GM21381 (cell line): Measurements from ENCODE around the gene DPH6.
"Not testable (repeated sequence)": the region's sequence is repeated elsewhere in the genome, so short reads cannot be mapped to it uniquely, and the experiment has no call there.

Source experiments
- ATAC-seq: cut with Tn5 transposase; IDR thresholded peaks from one replicate; pipeline ENCODE4 v1.9.1; 2021; ENCODE audit warnings: mild to moderate bottlenecking, moderate library complexity; ENCODE audit not compliant: unreplicated experiment

DPH6 gene, protein sequence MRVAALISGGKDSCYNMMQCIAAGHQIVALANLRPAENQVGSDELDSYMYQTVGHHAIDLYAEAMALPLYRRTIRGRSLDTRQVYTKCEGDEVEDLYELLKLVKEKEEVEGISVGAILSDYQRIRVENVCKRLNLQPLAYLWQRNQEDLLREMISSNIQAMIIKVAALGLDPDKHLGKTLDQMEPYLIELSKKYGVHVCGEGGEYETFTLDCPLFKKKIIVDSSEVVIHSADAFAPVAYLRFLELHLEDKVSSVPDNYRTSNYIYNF

DNA sequence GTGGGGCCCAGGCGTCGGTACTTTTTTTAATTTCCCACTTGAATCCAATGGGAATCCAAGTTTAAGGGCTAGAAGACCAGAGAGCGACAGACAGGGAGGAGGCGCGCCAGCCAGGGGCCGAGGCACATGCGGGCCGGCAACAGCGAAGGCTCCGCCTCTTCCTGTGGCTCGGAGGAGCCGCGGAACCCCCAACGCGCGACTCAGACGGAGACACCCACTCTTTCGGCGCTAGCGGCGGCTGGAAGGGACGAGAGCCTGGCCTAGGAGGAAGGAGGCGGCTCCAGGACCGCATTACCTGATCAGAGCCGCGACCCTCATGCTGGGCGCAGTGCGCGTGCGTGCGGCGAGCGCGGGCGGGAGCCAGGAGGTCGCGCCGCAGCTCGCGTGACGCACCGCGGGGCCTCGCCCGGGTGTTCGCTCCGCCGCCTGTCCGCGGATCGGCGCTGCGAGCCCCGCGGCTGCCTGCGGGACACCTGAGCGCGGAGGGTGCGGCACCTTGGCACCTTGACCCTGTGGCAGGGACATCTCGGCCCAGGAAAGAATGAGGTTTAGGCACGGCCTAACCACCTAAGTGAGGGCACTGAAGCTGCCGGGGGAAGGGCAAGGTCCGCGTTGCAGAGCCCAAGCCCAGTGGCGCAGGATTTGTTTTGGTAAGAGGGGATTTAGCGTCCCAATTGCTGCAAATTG, at the start of gene DPH6:
Gene DPH6, minus strand, starts transcription at position 342 of the 687 bp plus-strand sequence. Its CDS starts 24 bp downstream, at position 318.
- peak; percentile 89 for ATAC-seq

DNA sequence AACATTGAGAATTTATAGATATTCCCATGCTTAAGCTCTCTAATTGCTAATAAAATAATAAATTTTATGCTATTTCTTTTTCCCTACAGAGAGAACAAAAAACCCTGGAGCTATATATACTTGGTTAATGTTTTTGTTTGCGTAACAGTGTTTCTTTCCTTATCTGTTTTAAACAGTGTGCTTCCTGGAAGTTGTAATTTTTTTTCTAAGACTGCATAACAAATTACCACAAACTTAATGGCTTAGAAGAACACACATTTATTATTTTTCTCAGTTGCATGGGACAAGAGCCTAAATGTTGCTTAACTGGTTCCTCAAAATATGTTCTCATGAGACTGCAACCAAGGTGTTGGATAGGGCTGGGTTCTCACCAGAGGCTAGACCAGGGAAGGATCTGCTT, 49.7 kb upstream of the DPH6 start:
- no peak for ATAC-seq

DNA sequence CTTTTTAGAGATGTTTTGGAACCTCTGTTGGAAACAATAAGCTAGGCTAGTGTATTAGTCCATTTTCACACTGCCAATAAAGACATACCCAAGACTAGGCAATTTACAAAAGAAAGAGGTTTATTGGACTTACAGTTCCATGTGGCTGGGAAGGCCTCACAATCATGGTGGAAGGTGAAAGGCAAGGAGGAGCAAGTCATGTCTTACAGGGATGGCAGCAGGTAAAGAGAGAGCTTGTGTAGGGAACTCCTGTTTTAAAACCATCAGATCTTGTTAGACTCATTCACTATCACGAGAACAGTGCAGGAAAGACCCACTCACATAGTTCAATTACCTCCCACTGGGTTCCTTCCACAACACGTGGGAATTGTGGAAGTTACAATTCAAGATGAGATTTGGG, 46.0 kb upstream of the DPH6 start:
- not testable (repeated sequence) for ATAC-seq

DNA sequence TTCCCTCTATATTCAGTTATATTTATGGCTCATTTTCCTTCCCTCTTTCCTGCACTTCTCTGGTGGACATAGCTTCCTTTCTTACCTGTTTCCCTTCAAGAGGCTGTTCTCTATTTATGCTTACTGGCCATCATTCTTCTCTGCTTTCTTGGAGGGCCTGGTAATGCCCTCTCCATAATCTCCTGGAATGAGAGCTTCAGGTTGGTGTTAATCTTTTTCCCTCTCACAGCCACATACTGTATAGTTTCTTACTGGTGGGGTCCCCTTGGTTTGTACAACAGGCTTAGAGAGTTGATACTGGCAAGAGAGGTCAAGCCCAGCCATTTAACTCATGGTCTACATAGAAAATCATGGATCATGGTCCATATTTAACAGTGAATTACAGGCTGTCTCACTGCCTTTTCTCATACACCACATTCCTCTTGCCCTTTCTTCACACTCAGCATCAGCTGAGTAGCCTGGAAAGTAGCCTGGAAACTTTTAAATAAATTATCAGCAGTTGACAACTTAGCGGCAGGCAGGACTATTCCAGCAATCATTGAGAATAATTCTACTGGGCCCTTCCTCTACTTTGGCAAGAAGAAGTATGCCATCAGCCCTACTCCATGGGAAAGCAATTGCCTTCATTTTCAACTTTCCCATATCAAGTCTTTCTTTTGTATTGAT, 38.0 kb upstream of the DPH6 start:
- no peak for ATAC-seq

DNA sequence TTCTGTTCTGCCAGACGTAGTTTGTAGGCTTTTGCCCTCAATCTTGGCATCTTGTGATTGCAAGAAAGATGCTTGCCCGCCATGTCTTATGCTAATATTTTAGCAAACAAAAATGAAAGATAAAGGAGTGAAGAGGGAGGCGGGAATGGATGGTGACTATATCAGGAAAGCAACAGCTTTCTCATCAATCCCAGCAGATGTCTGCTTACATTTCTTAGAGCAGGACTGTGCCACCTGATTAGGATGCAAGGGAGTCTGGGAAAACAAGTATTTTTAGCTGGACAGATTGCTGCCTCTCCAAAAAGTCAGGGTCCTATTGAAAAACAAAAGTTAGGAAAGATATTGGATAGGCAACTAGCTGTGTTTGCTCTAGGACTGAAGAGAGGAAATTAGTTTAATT, 34.6 kb upstream of the DPH6 start:
- ATAC-seq = no peak

DNA sequence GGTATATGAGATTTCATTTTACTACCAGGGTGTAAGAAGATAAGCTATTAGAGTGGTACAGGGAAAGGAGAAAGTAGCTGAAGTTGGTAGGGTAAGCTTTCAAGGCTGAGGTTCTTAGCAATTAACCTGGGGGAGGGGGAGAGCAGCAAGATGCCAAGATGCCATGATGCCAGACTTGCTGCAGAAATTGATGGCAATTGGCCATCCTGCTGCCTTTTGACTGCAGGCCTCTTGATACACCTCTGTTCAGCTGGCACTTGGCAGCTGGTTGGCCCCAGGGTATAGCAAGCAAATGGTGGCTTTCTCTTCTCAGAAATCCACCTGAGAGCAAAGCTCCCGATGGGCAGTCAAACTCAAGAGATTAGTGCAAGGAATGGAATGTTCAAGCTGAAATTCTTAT, 21.4 kb upstream of the DPH6 start:
- no peak for ATAC-seq

DNA sequence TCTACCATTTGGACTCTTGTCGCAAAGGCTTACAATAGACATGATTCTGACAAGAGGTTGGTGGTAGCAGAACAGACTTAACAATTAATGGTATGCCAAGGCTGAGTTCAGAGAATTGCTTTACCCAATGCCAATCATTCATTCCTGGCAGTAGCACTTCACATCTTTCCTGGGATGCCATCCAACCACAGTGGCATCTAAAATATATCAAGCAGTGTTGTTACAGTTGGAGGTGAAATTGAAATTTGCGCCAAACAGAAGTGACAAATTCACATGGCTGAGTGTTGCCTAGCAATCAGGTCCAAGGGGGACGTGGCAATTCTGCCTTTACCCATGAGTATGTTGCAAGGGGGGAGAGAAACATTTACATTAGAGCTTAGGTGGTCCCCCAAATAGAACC, 21.0 kb upstream of the DPH6 start:
- no peak for ATAC-seq

DNA sequence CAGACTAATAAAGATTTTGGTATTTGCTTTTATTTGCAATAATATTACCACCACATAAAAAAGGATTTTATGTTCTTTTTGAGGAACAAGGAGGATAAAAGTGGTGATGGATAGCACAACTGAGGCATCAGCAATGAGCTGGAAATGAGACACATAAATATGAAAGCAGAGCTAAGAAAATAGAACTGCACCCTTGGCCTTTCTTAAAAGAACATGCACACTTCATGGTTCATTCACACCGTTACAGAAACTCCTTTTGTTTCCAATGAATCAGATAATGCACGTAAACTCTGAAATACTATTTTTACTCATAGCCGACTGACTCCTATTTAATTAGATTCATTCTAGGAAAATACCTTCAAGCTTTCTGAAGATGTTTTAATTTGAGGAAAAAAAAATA, 19.9 kb upstream of the DPH6 start:
- no peak for ATAC-seq

DNA sequence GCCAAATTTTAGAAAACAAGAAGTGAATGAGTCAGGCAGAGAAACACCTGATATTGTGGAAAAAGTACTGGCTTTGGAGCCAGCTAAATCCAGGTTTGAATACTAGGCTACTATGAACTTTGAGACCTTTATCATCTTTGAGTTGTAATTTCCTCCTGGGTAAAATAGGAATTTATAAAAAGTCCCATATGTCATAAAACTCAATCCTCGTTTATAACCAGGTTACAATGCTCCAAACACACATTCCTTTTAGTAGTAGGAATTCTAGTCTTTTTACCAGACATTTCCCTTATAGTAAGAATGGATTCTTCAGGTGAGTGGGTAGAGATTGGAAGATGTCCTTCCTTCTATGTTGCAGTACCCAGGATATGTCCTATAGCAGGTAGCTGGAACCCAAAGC, 16.7 kb upstream of the DPH6 start:
- ATAC-seq = no peak

DNA sequence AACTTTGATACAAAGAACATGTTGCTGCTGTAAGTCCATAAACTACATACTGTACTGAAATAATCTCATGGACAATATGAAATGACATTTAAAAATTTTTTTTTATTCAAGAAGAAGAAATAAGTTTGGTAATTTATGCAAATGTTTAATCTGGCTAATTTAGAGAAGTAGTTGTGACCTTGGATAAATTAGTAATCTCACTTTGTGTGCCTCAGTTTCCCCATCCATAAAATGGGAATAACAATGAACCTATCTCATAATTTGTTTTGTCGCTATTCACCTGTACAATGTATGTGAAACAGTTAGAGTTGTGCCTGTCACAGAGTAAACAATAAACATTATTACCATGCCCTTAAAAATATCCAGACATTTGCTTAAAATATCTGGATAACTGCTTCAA, 15.3 kb upstream of the DPH6 start:
- ATAC-seq = no peak

DNA sequence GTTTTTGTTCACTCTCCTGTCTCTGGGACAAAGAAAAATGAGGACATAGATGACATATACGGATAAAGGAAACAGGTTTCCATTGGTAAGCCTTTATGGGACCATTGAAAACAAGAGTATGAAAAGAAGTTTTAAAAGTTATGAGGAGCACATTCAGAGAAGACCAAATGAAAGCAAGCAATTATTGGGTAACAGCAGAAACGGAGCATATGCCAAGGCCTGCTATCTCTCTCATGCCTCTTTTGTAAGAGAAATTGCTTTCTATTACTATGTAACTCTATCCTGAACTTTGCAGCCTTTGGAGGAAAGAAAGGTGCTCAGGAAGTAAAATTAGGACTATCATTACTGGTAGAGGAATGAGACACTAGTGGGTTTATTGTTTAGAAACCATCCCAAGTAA, 14.9 kb upstream of the DPH6 start:
- no peak for ATAC-seq

DNA sequence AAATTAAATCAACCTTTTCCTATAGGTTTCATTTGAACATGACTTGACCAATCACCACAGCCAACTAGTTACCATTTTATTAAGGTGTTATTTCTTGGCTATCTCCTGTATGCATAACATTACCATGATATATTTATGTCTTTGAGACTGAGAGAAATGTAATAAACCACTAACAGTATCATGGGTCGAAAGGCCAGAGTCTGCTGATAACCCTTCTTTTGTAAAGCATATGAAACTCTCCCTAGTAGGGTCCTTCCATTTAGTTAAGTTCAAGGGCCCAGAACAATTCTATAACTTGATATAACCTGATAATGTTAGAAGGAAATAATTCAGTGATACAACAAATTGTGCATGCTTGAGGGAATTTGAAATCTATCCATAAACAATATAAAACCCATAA, 14.3 kb upstream of the DPH6 start:
- no peak for ATAC-seq

DNA sequence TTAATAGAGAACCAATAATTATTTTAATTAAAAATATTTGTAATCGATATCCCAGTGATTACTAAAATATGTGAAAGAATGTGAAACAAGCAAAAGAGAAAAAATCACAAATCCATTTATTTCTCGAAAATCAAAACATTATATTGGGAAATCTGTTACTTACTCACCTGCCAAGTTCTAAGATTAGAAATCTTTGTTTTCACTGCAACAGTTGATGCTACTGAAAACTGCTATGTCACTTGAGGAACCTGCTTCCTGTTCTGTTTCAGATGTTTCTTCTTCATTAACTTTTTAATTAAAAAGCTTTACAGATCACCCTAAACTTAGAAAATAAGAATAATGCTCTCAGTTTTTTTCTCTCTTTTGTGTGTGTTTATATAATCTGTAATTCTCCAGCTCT, 13.7 kb upstream of the DPH6 start:
- ATAC-seq = no peak

DNA sequence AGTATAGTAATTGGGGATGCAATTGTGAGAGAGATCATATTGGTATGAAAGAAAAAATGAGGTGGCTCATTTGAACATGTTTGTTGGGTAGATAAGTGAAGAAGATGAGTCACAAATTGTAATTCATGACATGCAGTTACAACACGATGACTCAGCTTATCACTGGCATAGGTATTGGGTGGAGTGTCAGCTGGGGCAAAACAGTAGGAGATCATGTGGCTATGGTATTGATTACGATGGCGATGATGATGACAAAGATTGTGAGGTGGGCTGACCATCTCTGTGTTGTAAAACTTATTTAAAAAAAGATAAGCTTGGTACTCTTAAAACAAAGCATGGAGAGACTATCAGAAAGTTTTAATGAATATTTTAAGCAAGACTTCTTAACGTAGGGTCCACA, 11.6 kb upstream of the DPH6 start:
- no peak for ATAC-seq

DNA sequence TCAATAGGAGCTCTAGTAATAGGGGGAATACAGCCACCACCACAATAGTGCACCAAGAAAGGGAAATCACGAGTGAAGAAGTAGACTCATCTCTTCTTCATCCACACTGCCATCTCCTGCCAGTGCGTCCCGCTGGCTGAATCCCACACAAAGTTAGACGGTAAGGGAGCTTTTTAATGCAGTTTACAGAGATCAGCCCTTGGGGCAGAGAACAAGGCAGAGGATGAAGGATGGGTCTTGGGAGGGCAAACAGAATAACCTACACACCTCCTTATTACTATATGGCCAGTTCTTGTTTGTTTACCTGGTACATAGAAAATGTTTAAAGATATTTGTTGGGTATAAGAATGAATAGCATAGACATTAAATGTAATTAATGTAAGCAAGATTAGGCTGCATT, 11.0 kb upstream of the DPH6 start:
- ATAC-seq = no peak

DNA sequence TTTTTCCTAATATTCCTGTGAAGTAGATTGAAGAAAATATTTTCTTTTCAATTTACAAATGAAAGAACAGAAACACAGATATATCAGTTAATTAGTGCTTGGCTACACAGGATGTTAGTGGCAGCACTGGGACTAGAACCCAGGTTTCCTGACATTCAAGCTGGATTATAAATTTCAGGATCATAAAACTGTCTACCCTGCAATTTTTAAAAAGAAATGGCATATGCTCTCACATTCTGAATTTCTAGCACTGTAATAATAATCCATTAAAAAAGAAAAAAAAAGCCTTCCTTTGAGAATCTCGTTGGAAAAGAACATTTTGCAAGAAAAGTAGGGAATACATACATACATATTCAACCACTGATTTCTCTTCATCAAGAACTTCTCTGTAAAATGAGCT, 9.3 kb upstream of the DPH6 start:
- ATAC-seq = no peak

DNA sequence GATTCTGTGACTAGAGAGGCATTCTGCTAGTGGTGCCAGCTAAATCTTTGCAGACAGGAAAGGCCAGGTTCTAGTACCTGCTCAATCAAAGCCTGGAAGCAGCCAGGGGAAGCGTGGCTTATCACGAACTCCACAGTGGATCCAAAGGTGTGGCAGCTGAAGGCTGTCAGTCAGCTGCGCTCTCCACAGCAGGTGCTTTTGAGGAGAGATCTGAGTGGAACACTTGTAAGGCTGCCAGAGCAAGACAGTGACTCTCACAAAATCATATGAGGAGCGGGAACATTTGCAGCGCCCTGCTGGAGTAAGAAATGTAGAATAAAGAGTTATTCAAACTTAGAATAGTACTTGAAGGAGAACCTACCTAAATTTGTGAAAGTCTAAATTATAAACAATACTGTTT, 5.0 kb upstream of the DPH6 start:
- no peak for ATAC-seq

DNA sequence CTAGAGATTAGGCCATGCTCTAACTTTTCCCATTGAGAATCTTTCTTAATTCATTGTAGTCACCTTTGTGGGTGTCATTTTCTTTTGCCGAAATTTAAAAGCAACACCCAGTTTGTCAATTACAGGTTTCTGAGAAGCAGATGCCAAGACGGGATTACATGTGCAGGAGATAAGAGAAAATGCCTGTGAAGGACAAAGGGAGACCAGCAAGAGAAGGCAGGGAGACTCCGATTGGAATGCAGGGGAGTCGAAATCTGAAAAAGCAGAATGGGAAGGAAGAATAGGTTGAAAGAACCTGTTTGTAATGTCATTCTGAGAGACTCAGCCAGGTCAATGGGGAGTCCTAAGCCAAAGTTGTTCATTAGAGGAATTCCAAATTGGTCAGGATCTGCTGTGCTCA, 3.6 kb upstream of the DPH6 start:
- ATAC-seq = no peak

DNA sequence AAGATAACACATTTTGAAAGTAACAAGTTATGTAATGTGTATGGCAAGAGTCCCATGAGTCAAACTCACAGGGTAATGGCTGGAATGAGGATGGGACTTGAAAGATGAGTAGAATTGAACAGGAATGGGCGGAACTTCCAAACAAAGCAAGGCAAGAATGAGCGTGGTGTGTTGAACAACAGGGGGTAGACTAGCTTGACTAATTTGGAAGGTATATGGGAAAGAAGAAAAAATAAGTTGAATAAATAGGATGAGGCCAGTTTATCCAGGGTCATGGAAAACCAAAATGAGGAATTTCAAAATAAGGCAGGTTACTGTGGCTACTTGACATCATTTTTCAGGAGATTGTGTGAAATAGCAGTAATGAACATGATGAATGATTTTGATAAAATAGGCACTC, 2.5 kb upstream of the DPH6 start:
- ATAC-seq = no peak

DNA sequence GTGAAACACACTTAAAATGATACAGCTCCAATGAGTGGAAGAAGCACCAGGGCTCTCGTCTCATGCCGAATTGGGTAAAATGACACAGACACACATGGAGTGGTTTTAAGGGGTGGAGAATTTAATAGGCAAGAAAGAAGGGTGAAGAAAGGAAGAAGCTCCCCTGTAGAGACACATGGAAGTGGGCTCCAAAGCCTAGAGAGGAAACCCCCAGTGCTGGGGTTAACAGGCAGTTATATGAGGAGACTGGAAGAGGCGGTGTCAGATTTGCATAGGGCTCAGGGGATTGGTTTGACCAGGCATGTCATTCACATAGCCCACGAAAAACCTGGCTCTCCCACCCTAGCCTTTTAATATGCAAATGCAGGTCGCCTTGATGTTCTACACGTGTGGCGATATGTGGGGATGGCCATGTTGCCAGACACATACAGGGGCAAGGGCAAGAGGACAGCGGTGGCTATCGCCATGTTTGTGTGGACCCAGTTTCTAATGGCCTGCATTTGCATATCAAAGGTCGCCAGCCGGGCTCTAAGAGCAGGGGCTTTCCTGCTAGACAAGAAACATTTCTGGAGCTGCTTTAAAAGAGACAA, 1.9 kb upstream of the DPH6 start:
- no peak for ATAC-seq

DNA sequence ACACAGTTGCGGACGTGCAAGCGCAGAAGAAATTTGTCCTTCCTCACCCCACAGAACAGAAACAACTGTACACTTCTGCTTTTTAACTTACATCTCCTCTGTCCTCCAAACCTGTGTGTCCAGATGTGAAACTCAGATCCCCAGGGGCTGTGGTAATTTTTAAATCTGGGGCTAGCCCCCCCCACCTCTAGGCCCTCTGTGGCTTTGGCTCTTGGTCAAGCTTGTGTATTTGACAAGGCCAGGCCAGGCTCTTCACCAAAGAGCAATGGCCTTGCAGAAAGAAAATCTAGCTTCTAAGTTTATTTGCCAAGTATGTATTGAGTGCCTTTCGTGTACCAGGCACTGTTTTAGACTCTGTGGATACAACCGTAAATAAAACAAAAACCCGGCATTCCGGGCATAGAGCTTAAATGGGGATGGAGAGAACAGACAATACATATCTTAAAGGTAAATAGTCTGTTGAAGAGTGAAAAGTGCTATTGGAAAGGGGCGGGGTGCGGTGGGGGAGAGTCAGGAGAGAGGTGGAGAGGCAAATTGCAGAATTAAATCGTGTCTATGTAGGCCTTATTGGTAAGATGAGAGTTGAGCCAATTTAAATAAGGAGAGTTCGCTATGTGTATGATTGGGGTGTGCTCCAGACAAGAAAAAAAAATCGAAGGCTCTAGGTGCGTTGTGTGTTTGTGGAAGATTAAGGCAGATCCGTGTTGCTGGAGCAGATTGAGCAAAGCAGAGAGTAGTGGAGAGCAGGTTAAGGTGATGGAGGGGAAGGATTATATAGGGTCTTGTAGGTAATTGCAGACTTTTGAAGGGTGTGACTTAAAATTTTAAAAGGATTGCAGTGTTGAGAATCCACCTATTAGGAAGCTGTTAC, 781 bp upstream of the DPH6 start:
- peak; percentile 18 for ATAC-seq
